DMS53 (cell line): ENCODE measurements around the gene DGKB.

ENCODE experiments used
- DNase-seq: peaks from one replicate; lab custom pipeline; 2025; lab: John Stamatoyannopoulos, UW

DGKB gene

DNA sequence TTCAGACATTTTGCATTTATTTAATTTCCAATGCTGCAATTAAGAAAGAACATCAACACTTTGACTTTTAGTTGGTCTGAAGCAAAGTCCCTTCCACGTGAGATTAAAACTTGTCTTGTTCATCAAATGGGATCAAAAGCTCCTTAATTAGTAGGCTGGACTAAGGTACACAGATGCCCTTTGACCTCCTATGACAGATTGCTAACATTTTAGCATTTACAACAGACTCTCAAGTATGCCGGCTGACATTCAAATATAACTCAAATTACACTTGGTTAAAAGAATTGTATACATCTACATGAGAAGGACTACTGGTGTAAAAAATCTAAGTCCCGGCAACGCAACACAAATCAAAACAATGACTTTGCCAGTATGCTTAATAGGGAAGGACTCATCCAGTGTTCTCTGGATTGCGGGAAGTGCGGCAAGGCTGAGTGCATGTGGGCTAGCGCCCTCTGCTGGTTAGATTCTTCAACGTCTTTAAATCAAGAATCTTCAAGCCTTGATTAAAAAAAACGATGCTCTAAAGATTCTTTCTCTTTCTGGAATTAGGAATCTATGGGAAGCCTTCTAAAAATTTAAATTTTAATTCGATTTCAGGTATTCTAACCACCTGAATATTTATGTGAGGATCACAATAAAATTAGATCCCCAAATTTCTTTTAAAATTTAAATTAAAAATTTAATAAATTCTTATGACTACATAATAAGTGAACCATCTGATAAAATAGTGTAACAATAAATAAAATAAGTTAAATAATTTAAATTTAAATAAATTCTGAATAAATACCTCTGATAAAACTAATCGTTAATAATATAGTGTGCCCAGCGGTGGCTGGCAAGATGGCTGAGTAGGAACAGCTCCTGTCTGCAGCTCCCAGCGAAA lies 444.7 kb downstream of the DGKB start:
- DNase-seq = peak; percentile 93

DNA sequence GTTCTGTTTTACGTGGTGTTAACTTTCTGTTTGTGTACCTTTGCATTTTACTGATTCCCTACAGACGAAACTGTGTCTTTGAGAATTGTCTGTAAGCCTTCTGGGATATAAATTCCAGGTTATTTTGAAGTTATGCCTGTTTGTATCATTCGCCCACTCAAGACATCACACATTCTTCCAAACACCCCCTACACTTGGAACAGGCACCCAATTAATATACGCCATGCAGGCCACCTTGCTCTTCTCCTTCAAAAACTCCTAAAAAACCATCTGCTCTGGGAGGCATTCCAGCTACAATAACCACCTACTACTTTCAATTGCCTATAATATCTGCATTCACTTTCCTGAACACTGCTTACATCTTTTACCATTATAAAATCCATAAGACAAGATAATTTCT lies 453.3 kb downstream of the DGKB start:
- no peak for DNase-seq

DNA sequence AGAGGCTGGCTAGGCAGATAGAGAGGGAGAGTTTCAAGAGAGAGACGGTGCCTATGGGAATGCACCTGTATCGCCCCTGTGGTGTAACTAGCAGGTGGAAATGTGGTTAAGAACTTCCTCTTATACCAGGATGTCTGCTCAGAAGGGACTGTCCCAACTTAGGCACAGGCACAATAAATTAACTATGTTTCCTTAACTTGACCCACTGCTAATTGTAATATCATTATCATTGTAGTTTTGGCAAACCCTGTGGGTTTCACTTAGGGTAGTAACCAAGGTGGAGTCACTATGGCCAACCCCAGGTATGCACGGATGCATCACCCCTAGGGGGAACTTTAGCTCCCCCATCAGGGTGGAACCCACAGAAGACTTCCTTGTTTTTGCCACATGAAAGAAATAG lies 455.7 kb downstream of the DGKB start:
- no peak for DNase-seq

DNA sequence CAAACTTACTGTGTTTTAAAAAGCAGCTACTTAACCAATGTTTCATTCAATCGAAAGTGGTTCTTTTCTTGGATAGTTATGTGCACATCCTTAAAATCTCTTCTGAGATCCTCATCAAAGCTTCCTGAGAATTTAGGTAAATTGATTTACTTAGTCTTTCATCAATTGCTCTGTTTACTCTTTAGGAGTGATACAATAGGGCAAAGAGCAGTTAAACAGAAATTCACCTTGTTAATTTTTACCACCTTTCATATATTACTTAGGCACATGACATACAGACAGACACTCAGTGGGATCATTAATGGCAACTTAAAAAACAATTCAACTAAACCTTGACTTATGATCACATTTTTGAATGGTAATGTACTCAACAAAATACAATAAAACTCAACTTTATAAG lies 456.3 kb downstream of the DGKB start:
- no peak for DNase-seq

DNA sequence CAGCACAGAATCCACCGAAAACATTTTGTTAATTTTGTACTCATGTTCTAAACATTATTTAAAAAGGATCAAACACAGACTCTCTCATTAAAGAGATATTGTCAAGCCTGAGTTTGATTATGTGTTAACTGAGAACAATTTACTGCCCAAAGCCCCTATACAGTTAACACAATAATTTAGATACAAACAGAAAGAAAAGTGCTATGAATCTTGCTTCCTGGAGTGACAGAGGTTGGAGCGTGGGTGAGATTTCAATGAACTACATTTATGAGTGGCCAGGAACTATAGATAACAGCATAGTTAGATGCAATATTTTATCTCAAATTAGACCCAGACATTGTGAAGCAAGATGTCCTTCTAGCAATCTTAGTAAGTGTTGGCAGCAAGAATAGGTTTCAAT lies 464.2 kb downstream of the DGKB start:
- DNase-seq = no peak

DNA sequence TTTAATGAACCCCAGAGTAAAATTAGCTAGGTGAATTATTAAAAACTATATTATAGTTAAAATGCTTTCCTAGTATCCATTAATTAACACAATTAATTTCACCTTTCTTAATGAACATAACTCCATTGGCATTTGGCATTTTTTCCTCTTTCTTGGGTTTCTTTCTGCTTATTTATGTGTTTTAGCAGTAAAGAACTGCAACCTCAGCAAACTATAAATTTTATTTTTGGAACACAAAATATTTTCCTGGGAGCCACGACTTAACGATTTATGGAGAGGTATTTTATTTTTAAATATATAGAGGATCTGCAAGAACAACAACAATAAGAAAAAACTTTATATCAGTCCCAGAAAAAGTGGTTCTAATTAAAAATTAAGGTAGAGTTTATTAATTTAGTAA lies 465.7 kb downstream of the DGKB start:
- no peak for DNase-seq

DNA sequence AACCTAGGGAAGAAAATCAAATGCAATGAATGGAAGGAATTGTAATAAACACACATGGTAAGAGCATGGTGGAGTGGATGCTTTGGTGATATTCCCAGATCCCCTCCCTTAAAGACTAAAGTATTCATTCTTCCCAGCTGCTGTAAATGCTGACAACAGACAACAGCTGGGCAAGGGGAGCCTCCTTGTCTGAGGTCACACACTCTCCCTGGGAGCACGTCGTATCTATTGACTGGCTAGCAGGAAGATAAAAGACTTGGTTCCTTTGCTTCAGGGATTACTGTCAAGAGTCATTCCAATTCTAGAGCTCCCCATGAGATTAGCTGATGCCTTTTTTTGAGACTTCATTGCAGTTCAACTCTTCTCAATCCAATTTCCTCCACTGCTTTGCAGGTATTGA lies 469.6 kb downstream of the DGKB start:
- DNase-seq = no peak

DNA sequence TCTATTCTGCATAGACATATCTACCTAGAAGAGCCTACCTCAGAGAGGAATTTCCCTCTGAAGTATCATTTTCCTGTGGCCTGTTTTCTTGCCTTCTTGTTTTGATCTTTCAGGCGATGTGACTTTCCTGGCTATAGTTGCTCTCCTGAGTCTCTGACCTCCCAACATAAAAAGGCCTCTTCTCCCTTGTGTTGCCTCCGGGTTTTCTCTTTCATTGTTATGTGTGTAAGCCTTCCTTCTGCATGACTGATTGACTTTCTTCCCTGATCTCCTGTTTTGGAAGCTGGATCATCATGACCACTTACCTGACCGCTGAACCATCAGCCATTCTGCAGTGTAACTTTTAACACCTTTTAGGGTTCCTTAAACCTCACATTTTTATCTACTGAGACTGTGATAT lies 471.6 kb downstream of the DGKB start:
- no peak for DNase-seq

DNA sequence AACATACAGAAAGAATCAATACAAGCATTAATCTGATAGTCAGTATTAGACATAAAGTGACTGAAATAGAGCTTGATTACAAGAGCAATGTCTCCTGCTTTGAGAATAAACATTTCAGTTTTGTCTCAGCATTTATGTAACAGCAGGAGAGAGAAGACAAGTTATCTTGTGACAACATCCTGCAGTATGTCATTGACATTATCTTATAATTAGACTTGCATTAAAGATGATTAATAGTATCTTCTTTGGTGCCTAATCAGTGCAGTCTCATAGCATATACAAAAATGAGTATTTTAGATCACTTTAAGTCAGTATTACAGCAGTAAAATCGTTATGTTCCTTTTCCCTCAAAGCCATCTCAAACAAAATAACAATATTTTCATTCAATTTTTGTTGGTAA lies 477.0 kb downstream of the DGKB start:
- no peak for DNase-seq

DNA sequence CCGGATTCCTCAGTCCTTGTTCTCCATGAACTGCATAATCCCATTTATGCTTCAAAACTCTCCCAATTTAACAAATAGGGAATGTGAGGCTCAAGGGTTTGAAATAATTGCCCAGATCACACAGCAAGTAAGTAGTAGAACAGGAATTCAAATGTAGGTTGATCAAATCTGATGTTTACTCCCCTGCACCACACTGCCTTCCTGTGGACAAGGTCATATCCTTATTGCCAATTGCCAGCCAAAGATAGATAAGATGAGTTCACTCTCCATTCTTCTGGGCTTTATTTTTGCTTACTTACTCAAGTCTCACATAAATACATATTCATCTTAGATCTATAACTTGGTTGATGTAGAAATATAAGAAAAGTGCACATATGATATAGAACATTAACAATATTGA lies 477.9 kb downstream of the DGKB start:
- peak; percentile 22 for DNase-seq

DNA sequence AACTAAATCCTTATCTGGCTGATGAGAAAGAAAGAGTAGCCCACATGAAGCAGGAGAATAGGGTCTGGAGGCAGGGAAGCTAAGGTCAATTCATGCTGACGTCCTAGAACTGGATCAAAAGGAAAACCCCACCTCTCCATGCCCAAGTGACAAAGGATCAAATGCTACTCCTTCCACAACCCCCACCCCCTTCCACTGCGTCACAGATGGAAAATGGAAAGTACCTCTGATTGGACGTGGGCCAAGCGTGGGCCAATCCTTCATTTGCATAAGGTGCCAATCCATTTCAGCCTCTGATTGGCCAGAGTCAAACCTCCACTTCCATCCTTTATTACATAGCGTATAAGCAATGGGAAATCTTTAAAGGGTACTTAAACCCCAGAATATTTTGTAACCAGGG lies 481.8 kb downstream of the DGKB start:
- peak; percentile 96 for DNase-seq

DNA sequence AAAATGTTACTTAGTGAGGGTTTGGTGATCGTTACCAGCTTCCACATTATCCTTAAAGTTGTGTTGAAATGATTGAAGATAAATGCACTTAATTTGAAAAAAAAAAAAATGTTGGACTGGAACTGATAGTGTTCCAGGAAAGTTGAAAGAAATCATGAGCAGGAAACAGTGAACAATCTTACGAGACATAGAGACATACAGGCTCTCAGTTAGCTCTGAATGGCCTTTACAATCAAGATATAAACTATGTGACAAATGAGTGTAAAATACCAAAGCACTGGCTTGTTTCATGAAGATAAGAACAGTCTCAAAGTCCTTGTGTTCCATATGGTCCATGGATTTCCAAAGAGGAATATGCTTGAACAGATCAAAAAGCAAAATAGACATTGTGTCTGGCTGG lies 483.0 kb downstream of the DGKB start:
- peak; percentile 6 for DNase-seq

DNA sequence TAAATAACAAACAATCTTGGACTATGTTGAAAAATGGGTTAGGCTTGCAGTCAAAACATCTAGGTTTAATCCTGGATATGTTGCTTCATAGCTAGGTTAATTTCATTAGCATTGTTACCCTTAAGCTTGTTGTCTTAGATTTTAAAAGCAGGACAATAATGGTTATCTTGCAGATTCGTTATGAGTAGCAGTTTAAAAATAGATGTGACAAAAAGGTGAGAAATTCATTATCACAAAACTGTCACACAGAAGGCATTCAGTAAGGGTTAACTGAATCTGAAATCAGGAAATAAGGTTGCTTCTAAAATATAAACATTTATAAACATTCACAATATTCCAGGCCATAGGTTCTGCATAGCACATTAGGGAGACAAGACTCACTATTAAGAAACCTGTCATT lies 483.9 kb downstream of the DGKB start:
- DNase-seq = no peak

DNA sequence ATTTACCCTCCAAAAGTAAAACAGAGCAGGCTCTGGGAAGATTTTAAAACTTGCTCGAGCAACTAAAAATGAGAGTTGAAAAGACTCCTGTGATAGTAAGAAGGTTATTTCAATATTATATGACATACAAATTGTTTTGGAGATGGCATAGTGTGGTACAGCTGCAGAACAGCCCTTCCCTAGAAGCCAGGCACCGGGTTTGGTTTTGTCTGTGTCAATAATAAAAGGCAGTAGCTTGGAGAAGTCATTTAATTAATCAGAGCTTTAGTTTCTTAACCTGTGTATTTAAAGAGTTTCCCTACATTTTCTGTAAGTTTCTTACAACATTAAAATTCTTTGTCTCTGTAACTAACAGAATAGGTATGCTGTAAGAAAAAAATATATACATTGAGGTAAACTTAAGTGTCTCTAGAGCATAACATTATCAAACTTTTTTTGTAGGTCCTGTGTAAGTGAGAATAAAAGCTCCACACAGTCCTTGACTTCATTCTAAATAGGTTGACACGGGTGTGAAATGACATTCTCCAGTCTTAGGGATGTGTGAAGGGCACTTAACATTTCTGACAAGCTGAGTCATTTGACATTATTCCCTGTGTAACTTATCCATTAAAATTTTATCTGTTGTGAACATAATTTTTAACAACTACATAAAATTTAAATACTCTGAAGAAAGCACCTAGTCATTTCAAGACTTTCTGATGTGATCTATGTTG lies 488.1 kb downstream of the DGKB start:
- peak; percentile 68 for DNase-seq

DNA sequence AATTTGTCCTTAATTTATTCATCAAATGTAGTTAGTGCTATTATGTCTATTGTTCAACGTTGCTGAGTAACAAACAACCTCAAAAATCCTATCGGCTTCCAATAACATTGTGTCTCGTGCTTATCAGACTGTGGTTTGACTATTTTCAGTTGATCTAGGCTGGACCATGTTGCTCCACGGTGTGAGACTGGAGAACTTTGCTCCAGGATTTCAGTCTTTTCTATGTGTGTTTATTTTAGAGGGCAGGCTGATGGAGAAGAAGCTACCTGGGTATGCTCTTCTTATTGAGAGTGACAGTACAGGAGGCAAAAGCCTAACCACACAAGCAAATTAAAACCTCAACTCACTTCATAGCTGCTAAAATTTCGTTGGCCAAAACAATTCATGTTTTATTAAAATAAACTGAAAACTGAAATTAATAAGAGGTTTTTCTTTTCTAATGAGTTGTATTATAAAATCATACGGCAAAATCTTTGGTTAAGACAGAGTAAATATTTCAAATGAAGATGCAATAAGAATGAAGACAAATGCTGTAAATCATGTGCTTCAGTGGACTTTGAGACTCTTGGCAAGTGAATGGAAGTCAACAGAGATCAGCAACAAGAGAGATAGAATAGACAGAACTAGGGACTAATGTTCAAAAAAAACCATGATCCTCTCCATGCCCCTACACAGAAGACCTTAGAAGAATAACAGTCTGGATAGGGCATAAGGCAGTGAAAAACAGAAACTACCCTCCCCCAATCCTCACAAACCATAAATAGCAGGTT lies 495.1 kb downstream of the DGKB start:
- no peak for DNase-seq

DNA sequence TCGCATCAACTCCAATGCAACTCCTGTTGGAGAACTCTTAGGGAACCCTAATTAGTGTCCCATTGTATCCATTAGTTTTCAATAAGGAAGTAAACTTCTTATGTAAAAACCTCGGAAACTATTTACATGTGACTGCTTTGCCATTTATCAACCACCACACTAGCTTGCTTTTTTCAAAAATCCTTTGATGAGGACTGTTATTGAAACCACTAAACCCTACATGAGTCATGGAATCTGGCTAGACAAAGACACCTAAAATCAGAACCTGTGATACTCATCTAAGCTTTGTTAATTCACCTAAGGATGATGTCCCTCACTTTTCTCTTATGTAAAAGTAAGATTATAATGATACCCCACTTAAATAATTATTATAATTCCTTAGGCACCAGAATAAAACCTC lies 499.0 kb downstream of the DGKB start:
- DNase-seq = no peak

DNA sequence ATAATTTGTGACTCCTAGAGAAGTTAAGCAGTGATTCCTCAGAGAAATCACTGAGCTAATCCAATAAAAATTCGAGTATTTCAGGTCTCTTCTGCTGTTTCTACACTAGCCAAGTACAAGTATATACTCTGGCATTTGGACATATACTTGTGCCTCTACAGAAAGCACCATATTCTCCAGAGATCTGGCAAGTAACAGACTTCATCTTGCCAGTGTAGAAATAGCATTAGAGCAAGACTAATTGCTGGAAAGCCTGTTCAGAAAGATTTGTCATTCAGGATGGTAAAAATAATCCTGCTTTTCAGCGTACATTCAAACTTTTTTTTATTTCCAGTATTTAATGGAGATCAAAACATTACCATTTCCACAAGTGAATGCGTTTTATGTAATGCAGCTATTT lies 502.3 kb downstream of the DGKB start:
- no peak for DNase-seq

DNA sequence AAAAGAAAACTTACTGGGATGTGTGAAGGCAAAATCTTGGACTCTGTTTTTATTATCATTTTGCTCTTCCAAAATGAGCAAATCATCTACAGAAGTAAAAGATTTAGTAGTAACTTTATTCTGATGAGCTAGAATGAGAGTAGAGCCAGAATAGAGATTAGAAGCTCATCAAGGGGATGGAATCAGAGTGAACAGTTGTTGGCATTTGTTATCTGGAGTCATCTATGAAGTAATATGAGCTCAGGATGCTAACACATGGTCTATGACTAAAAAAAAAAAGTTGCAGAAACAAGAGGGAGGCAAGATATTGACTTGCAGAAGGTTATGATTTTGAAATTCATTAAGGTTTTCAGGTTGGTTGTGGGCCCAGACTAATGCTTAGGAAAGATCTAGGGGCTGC lies 504.0 kb downstream of the DGKB start:
- no peak for DNase-seq

DNA sequence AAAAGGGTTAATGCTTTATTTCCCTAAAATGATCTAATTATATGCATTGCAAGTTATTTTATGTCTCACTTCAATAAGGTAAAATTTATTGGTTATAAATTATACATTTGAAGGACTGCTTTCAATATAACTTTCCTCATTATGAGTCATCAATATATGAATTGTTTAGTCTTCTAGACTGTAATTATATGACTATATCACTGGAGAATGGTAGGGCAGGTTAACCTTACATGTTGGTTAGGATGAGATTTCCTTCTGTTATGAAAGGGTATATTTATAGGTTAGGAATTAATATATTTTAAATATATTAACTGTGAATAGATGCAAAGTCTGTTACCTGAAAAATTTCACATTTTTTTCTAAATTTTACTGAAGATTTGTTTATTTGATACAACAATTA lies 506.7 kb downstream of the DGKB start:
- no peak for DNase-seq

DNA sequence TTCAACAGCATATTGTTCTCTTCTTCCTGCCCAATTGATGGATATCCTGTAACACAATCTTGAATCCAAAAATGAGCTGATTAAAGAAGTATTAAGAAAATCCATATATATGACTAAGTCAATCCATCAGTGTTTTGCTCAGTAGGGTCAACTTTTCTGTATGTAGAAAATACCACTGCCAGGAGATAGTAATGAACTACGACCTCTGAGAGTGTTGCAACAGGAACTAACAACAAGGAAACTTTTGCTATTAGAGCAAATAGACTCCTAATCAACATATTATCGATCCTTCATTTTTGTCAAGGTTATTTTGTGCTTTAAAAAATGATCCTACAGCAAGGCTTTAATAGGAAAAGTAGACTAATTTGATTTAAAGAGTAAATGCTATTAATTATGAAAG lies 507.8 kb downstream of the DGKB start:
- DNase-seq = no peak

DNA sequence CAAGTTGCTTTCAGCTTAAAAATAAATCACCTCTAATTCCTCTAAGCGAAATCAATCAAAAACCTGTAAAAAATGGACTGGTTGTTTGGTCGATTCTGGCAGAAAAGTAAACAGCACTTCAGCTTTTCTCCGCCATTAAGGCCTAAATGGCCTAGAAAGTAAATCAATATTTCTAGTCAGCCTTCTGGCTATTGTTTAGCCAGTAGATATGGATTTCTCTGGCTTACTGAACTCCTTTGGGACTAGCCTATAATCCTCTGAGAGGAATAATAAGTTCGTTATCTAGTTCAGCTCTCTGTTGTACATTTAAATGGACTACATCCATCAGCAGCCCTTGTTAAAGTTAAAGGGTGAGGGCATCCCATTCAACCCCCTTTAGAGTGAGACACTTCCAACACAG lies 513.0 kb downstream of the DGKB start:
- DNase-seq = no peak

DNA sequence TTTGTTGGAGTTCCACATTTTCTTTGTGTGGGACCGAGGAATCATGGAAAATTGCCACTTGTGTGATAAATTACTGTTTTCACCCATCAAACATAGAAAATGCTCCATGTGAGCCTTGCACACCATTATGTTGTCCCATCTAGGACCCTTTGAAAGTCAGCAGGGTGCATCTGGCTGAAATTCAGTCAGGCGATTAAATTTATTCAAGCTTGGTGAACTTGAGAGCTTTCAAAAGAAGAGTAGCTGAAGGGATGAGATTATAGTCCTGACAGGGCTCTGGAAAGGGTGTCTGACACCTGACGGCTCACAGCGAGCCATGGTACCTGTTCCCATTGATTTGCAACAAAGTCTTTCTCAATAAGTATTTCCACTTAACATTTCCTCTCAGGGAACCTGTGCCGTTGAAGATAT lies 513.4 kb downstream of the DGKB start:
- peak; percentile 22 for DNase-seq

DNA sequence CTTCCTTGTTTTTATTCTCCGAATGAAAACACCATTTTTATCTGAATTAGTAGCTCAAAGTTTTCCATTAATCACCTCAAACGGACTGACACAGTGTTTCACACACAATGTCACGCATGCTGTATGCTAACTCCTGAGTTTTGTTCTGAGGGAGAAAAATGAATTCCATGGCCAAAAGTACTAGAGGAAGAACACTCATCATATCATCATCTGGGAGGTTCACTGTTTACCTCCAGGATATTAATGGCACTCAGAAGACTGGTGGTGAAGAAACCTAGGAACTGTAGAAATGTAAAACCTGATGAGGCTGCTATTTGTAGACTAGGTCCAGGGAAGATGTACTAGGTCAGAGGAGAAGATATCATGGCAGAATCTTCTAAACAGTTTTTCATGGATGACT lies 517.5 kb downstream of the DGKB start:
- DNase-seq = no peak
